TTC549 (cell line): Measurements from ENCODE around the gene APOA1.
A peak's percentile ranks its signal among the peaks of the same experiment; 100 is the strongest.
"Not testable (repeated sequence)": the region's sequence is repeated elsewhere in the genome, so short reads cannot be mapped to it uniquely, and the experiment has no call there.

Experiments
- FAIRE-seq: peaks from 2 replicates; lab custom pipeline; 2012; peaks lifted over from hg19 to GRCh38; lab: Jason Lieb, UNC

The APOA1 gene

GRCh38 chr11:116813170-116813569, 24.3 kb downstream of the APOA1 start:
- FAIRE-seq = no peak

GRCh38 chr11:116812109-116812508, 25.3 kb downstream of the APOA1 start:
- FAIRE-seq = peak; percentile 98

GRCh38 chr11:116811194-116811593, 26.2 kb downstream of the APOA1 start:
- no peak for FAIRE-seq

DNA sequence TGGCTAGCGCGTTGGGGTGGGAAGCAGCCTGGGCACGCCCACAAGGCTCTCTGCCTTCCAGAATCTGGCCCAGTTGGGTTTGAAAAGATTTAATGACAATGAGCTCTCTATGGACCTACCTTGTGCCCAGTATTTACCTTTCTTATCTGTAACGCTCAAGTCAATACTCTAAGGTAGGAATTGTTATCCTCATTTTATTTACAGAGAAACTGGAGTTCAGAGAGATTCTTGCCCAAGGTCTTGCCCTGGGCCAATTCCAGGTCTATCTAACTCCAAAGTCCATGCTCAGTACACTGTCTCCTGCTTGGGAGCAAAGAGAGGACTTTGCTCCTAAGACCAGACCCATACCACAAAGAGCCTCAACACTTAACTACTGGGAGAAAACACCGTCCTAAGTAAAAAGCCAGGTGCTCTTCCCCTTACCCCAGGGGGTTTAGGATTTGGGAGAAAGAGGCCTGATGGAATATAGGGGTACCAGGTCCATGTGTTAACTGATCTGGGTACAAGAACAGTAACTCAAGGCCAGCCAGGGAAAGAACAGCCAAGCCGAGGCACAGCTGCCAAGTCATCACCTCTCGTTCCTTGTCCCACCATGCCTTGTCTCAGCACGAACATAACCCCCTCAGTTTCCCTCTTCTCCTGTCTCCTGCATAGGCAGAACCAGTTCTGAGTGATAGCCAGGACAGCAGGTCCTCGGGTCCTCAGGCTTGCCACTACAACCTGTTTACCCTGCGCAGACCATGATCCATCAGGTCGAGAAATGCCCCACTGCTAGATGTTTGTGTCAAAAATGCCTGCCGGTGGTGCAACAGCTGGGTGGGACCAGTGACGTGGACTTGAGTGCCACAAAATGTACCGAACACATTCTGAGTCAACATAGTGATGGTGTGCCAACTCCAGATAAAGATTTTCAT, 28.9 kb downstream of the APOA1 start:
- FAIRE-seq = no peak

GRCh38 chr11:116807601-116808261, 29.7 kb downstream of the APOA1 start:
- no peak for FAIRE-seq

- no peak for FAIRE-seq
Measured at GRCh38 chr11:116804001-116804400, 33.4 kb downstream of the APOA1 start.

DNA sequence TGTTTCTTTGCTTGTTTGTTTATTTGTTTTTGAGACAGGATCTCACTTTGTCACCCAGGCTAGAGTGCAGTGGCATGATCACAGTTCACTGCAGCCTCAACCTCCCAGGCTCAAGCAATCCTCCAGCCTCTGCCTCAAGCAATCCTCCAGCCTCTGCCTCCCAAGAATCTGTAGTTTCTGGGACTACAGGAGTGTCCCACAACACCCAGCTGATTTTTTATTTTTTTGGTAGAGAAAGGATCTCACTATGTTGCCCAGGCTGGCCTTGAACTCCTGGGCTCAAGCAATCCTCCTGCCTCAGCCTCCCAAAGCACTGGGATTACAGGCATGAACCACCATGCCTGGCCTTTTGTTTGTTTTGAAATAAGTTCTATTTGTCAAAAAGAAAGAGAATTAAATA, 35.8 kb downstream of the APOA1 start:
- FAIRE-seq = not testable (repeated sequence)

DNA sequence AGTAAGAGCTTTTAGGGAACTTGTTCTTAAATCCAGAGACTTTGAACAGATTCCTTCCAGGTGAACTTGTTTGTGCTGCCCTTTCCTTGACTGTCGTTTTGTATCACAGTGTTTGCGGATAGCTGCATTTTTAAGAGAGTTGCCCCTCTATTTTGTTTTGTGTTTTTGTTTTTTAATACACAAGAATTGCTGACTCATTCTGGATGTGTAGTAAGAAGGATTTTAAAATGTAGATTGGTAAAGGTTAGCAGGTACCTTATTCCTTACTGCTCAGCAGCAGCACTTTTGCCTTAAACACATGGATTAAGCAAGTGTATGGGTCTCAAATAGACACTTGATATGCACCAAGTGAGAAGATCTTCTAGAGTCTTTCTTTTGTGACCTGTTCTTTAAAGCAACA, 36.8 kb downstream of the APOA1 start:
- FAIRE-seq = no peak

- no peak for FAIRE-seq
Measured at GRCh38 chr11:116798368-116798767, 39.1 kb downstream of the APOA1 start.

DNA sequence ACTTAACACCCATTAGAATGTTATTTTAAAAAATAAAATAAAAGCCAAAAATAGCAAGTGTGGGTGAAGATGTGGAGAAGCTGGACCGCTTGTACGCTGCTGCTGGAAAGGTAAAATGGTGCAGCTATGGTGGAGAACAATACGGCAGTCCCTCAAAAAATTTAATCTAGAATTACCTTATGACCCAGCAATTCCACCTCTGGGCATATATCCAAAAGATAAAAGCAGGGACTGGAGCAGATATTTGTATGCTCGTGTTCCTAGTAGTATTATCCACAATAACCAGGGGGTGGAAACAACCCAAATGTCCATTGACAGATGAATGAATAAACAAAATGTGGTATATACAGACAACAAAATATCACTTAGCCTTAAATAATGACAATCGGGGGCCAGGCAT, 39.6 kb downstream of the APOA1 start:
- FAIRE-seq = no peak

DNA sequence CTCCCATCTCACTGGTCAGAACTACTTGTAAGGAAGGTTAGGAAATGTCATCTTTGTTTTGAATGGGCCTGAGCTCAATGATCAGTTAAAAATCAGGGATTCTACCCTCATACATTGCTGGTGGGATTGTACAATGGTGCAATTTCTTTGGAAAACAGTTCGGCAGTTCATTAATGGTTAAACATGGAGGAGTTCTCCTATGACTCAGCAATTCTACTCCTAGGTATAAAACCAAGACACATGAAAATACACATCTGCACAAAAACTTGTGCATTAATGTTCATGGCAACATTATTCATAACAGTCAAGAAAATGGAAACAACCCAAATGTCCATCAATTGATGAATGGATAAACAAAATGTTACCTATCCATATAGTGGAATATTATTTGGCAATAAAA, 40.9 kb downstream of the APOA1 start:
- no peak for FAIRE-seq

GRCh38 chr11:116794851-116795250, 42.6 kb downstream of the APOA1 start:
- no peak for FAIRE-seq

- peak; percentile 66 for FAIRE-seq
Measured at GRCh38 chr11:116793772-116794097, 43.7 kb downstream of the APOA1 start.

DNA sequence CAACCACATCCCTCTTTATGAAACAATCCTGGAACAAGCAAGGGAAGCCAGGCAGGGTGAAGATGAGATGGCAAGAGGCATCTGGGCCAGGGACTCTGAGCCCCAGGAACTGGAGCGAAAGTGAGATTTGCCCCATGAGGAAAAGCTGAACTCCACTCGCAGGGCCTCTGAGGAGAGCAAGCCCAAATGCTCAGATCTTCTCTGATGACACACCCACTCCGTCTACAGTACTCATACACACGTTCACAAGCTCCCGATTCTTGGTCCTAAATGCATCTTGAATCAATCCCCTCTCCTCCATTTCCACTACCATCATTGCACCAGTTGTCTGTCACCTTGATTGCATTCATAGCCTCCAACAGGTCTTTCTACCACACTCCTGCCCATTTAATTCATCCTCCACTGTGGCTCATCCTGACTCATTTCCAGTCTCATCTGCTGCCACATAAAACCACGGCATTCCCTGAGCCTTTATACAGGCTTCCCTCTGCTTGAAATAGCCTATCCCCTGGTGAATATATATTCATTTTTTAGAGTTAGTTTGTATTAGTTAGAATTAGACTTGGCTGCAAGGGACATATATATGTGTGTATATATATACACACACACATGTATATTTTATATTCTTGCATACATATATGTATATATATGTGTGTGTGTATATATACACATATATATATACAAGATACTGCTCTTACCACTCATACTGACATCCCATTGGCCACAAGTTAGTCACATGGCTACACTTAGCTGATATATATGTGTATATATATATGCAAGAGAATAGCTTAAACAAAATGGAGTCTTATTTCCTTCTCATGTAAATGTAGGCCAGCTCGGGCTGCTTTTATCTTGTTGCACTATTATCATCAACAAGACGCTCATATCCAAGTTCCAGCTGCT, 44.3 kb downstream of the APOA1 start:
- no peak for FAIRE-seq

DNA sequence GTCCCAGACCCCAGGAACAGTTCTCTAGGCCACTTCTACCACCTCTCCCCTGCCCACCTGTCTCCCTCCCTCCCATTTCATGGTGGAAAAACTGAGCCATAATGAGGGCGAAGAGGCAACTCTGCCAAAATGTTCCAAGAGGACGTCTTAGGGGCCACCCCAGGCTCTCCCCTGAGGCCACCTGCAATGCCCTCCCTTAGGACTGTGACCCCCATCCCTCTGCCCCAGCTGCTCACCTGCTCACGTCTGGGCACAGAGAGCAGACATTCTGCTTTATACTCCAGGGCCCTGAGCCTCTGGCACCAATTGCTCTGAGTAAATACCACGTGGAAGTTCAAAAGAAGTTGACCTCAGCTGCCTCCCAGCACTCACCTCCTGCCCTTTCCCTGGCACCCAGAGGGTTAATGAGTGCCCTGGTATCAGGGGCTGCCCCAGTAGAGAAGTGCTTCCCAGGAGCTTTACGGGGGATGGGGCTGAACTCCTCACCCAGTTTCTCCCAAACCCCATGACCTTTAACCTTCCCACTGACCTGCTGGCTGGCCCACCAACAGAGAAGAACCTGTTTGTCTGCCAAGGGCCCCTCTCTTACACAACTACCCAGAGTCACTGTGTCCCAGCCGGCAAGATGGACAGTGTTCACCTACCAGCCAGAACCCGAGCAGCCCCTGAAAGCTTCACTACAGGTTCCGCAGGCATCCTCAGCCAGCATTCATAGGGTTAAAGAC, 45.1 kb downstream of the APOA1 start:
- no peak for FAIRE-seq

GRCh38 chr11:116791813-116792143, 45.6 kb downstream of the APOA1 start, which contains the start of gene APOA5:
Gene APOA5 (minus strand): TSS chr11:116791879. CDS start chr11:116791860, 19 bp downstream.
- FAIRE-seq = no peak

DNA sequence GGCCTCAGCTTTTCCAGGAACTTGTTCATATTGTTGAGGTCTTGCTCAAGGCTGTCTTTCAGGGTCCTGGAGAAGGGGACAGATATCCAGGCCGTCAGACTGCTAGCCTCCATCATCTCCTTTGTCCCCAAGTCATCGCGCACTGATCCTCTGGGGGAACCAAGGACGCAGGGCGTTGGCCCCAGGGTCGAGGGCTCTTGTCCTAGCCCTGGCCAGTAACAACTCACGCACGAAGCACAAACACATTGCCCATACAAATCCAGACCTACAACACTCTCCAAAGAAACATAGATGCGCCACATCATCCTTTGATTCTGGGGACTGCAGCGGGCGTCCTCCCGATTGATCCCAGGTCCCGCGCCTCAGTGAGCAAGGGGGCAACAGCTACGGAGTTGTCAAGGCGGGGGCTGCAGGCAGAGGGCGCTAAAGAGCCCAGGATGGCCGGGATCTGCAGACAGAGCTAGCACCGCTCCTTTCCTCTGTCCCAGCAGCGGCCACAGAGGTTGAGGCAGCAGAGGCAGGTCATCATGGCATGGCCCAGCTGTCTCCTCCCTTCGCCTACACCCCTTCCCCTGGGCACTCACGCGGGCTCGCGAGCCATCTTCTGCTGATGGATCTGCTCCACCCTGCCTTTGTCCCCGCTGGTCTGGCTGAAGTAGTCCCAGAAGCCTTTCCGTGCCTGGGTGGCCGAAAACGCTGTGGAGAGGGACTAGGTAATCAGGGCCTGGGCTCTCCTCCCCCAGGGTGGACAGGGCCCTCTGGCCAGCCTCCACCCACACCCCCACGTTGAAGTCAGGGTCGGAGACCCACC, 46.2 kb downstream of the APOA1 start:
- FAIRE-seq = no peak

- no peak for FAIRE-seq
Measured at GRCh38 chr11:116790167-116791001, 47.0 kb downstream of the APOA1 start.

GRCh38 chr11:116788975-116789374, 48.4 kb downstream of the APOA1 start:
- no peak for FAIRE-seq

DNA sequence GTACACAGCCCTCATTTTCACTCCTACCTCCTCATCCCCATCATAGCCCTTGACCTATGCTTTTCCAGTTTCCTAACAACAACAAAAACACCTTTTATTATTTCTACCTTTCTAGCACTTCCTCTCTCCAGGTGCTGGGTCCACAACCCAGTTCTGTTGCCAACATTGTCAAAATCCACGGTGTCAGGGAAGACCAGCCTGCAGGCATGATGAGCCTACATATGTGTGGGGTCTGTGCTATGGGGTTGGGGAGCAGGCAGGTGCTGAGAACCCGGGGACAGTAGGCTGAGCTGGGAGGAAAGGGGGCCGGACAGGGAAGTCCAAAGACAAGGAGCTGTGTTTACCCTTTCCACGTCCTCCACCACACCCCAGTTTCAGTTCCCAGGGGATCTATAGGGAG, 48.9 kb downstream of the APOA1 start:
- no peak for FAIRE-seq
